Neutrophil (primary cell): ENCODE measurements around the gene ZNF764.

Source experiments
- H3K27ac ChIP-seq: fragments of 200-600 bp; sonication (generic); 2 replicates; pipeline ENCODE4 v1.5.1; 2016; ENCODE audit warnings: mild to moderate bottlenecking, moderate library complexity
- H3K27me3 ChIP-seq: fragments of 200-600 bp; sonication (generic); 2 replicates; pipeline ENCODE4 v1.6.0; 2016; ENCODE audit warnings: mild to moderate bottlenecking
- H3K36me3 ChIP-seq: fragments of 200-600 bp; sonication (generic); 2 replicates; pipeline ENCODE4 v1.5.1; 2017
- H3K4me1 ChIP-seq, 2 experiments: fragments of 200-600 bp in 1 of 2; sonication (generic) in 1 of 2; 1 replicate in 1 of 2; 2 replicates in 1 of 2; pipeline versions ENCODE4 v1.5.1 to v1.6.1; 2013 to 2016; ENCODE audit warnings: low read depth in 1 of 2, low read length in 1 of 2, mild to moderate bottlenecking in 1 of 2, moderate library complexity in 1 of 2; ENCODE audit not compliant: control insufficient read depth in 1 of 2, insufficient read depth in 1 of 2
- H3K4me3 ChIP-seq, 2 experiments: fragments of 200-600 bp in 1 of 2; sonication (generic) in 1 of 2; 1 replicate in 1 of 2; 2 replicates in 1 of 2; pipeline ENCODE4 v1.5.1; 2013 to 2016; ENCODE audit warnings: low read depth in 1 of 2, low read length in 1 of 2, mild to moderate bottlenecking in 1 of 2, moderate library complexity in 1 of 2
- H3K9me3 ChIP-seq: fragments of 200-600 bp; sonication (generic); 2 replicates; pipeline ENCODE4 v1.5.1; 2016
- TF ChIP-seq, protein P1 (sequence below): fragments of 200-600 bp; sonication (generic); IDR thresholded peaks from 2 replicates; pipeline ENCODE4 v1.5.1; 2016; ENCODE audit warnings: antibody characterized with exemption

Gene ZNF764

DNA sequence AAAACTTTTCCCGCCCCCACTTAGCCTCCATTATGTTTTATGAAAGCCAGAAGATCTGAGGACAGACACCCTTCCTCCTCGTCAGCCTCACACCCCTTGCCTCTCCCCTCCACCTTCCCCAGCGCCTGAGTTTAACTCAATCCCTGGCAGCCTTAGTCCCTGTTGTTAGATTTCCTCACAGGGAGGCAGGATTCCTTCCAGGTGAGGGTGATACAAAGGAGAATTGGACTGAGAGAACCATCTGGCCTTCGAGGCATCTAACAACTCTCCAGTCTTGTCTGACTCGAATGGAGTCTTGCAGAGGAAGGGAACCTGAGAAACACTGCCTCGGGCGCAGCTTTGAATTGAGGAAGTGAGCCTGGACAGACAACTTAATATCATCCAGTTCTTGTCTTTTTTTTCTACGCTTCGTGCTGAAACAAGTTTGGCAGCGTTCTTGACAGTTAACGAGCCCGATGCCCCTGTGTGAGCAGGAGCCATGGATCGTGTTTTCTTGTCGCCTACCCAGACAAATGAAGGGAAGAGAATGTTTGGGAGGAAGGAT is 30.5 kb downstream of the ZNF764 start:
- Histone ChIP-seq H3K36me3 (peaks cover 15% of the 10 kb centered on the region), H3K9me3 (no peaks in the 10 kb centered on the region), H3K27ac (peak overlapping the region; percentile 98), H3K4me1 (peaks cover 26 to 27% of the 10 kb centered on the region in 2 experiments), H3K27me3 (no peaks in the 10 kb centered on the region), H3K4me3 (peak overlapping the region; percentile 95 to 98)
- TF ChIP-seq, protein P1, sequence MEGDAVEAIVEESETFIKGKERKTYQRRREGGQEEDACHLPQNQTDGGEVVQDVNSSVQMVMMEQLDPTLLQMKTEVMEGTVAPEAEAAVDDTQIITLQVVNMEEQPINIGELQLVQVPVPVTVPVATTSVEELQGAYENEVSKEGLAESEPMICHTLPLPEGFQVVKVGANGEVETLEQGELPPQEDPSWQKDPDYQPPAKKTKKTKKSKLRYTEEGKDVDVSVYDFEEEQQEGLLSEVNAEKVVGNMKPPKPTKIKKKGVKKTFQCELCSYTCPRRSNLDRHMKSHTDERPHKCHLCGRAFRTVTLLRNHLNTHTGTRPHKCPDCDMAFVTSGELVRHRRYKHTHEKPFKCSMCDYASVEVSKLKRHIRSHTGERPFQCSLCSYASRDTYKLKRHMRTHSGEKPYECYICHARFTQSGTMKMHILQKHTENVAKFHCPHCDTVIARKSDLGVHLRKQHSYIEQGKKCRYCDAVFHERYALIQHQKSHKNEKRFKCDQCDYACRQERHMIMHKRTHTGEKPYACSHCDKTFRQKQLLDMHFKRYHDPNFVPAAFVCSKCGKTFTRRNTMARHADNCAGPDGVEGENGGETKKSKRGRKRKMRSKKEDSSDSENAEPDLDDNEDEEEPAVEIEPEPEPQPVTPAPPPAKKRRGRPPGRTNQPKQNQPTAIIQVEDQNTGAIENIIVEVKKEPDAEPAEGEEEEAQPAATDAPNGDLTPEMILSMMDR, result no peak

DNA sequence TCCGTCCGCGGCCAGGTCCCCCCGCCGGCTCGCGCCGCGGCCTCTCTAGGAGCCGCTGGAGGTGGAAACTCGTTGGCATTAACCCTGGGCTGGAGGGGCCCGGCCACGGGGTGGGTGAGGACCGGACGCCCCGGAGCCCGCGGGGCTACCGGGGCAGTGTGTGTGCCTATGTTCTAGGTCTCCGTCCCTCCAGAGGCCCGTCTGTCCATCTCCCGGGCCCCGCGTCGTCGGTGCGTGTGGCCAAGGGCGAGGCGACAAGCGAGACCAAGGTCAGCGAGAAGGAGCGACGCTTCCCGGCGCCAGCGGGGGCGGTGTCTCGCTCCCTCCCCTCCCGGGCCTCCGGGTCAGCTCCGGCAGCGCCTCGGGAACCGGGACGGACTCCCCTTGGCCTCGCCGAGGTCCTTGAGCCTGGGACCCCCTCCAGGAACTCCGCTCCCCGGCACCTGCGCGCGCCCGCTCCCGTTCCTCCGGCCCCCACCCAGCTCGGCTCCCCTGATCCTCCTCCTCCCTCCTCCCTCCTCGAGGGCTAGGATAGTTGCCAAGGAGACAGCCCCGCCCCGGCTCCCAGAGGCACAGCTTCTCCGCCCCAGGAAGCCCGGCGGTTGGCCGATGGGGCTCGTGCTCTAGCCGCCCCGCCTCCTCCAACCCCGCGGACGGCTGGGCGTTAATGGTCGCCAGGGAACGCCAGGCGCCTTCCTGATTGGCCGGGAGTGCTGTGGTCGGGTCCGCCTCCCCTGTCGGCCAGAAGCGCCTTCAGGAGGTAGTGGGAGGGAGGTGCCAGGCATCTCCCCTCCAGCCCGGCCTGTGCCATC is 31.1 kb downstream of the ZNF764 start:
- peak overlapping the region; percentile 98 for H3K27ac ChIP-seq

DNA sequence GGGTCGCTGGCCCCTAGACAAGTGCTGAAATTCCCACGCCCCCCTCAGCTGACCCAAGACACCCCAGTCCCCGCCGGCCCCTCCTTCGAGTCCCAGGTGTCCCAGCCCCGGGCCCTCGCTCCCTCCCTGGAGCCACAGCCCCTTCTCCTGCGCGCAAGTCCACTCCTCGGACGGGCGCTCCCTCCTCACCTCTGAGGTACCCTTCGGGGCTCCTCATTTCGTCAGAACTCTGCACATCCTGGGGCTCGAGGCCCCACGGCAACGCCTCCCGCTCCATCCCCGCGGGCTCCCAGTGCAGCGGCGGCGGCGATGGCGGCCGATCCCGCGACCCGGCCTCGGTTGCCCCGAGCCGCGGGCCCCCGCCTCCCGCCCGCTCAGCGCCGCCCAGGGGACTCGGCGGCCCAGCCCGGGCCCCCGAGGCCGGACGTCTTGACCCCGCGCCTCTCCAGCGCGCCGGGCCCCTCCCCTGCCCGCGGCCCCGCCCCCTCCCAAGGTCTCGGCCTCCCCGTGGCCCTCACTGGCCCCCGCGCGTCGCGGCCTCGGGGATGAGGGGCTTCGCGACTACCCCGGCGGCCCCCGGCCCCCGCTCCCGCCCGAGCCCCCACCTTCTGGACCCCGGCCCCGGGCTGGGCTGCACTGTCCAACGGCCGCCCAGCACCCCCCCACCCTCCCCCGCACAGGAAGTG is 31.9 kb downstream of the ZNF764 start, which contains the start of gene ZNF768:
ZNF768 (minus strand) TSS at position 430 of the 686 bp plus-strand sequence; CDS start at position 277, 153 bp downstream.
- TF ChIP-seq, protein P1, result no peak
- Histone ChIP-seq H3K27me3 (no peaks in the 10 kb centered on the region), H3K27ac (peak within 1 kb of the TSS; percentile 98), H3K4me3 (peak within 1 kb of the TSS; percentile 95 to 98), H3K9me3 (no peaks in the 10 kb centered on the region), H3K4me1 (peaks cover 26 to 27% of the 10 kb centered on the region in 2 experiments), H3K36me3 (peaks cover 23% of the 10 kb centered on the region)

More for the DNA sequence above, 31.1 kb downstream of the ZNF764 start:
- H3K36me3 ChIP-seq, result peaks cover 16% of the 10 kb centered on the region
- no peaks in the 10 kb centered on the region for H3K27me3 ChIP-seq
- TF ChIP-seq, protein P1, result peak; percentile 46
- H3K4me1 ChIP-seq, result peaks cover 26 to 27% of the 10 kb centered on the region in 2 experiments
- peak overlapping the region; percentile 95 to 98 for H3K4me3 ChIP-seq
- H3K9me3 ChIP-seq, result no peaks in the 10 kb centered on the region

DNA sequence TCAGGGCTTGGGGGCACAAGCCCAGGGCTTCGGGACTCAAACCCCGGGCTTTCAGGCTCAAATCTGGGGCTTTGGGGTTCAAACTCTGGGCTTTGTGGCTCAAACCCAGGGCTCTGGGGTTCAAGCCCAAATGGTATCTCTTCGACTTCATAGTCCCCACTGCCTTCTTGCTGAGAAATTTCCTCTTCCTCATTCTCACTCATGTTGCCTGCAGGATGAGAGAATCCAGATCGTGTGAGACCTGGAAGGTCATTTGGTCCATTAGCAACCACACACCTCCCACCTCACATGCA is 32.4 kb downstream of the ZNF764 start:
- TF ChIP-seq, protein P1, result no peak
- Histone ChIP-seq H3K27ac (peak overlapping the region; percentile 98), H3K4me1 (peaks cover 26 to 27% of the 10 kb centered on the region in 2 experiments), H3K9me3 (no peaks in the 10 kb centered on the region), H3K27me3 (no peaks in the 10 kb centered on the region), H3K36me3 (peaks cover 28% of the 10 kb centered on the region), H3K4me3 (peak overlapping the region; percentile 95 to 98)

DNA sequence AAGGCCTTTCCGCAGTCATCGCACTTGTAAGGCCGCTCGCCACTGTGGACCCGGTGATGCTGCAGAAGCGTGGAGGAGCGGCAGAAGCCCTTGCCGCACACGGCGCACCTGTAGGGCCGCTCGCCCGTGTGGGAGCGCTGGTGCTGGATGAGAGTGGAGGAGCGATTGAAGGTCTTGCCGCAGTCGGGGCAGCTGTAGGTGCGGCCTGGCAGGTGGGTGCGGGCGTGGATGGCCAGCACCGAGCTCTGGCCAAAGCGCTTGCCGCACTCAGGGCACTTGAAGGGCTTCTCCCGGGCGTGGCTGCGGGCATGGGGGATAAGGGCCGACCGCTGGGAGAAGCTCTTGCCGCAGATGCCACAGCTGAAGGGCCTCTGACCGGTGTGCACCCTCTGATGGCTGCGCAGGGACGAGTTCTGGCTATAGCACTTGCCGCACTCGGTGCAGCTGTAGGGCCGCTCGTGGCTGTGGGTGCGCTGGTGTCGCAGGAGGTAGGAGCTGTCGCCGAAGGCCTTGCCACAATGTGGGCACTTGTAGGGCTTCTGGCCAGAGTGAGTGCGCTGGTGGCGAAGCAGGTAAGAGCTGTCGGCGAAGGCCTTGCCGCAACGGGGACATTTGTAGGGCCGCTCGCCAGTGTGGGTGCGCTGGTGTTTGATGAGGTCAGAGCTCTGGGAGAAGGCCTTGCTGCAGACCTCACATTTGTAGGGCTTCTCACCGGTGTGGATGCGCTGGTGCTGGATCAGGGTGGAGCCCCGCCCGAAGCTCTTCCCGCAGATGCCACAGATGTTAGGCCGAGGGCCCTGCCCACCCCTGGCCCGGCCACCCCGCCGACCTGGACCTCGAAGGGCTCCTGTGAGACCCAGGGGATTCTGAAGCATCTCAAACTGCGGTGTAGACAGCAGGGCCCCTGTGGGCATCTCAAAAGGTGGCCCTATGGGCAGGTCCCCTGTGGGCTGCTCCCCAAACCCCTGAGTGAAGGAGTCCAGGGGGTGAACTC is 33.3 kb downstream of the ZNF764 start:
- H3K36me3 ChIP-seq, result peaks cover 37% of the 10 kb centered on the region

More for the DNA sequence above, 33.3 kb downstream of the ZNF764 start:
- H3K4me3 ChIP-seq, result peak overlapping the region in 1 of 2 experiments; percentile 95
- no peak overlapping the region for H3K27ac ChIP-seq
- TF ChIP-seq, protein P1, result no peak
- no peaks in the 10 kb centered on the region for H3K9me3 ChIP-seq
- no peaks in the 10 kb centered on the region for H3K27me3 ChIP-seq
- H3K4me1 ChIP-seq, result peaks cover 26 to 27% of the 10 kb centered on the region in 2 experiments
